ENCODE results near the gene FHL2.

FHL2 gene

DNA sequence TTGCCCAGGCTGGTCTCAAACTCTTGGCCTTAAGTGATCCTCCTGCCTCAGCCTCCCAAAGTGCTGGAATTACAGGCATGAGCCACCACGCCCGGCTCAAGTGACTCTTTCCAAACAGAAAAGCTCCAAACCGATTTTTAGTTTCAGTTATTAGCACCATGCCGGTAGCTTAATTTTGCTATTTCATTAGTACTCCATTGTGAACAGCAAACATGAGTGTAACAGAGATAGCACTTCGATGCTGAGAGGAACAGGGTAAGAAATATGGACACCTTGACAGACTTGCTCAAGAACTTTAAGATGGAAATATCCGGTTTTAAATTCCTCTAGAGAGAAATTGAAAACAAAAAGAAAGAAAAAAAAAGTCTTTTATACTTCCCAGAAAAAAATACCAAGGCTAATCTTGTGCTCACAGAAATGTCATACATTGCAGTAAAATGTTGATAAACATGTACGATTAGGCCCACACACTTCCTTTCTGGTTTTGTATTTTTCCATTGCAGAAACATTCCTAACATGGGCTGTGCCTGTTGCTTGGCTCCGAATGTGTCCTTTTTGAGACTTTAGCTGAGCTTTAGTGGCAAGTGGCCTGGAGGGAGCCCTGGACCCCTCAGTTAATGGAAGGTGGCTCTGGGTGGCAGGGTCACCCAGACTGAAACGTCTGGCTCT lies 18.3 kb downstream of the FHL2 start:
- TF ChIP-seq, protein P1, sequence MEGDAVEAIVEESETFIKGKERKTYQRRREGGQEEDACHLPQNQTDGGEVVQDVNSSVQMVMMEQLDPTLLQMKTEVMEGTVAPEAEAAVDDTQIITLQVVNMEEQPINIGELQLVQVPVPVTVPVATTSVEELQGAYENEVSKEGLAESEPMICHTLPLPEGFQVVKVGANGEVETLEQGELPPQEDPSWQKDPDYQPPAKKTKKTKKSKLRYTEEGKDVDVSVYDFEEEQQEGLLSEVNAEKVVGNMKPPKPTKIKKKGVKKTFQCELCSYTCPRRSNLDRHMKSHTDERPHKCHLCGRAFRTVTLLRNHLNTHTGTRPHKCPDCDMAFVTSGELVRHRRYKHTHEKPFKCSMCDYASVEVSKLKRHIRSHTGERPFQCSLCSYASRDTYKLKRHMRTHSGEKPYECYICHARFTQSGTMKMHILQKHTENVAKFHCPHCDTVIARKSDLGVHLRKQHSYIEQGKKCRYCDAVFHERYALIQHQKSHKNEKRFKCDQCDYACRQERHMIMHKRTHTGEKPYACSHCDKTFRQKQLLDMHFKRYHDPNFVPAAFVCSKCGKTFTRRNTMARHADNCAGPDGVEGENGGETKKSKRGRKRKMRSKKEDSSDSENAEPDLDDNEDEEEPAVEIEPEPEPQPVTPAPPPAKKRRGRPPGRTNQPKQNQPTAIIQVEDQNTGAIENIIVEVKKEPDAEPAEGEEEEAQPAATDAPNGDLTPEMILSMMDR (IDR thresholded peaks at IDR 0.05; ENCODE audit: unreplicated experiment in 3 of 3): no peak
- H3K36me3 Mint-ChIP-seq (ENCODE audit: low read depth): peaks cover 42% of the 10 kb centered on the region
- peaks cover 55% of the 10 kb centered on the region for H3K4me1 Mint-ChIP-seq
- peaks cover 3% of the 10 kb centered on the region for H3K27me3 Mint-ChIP-seq (ENCODE audit: low read depth)
- no peaks in the 10 kb centered on the region for H3K9me3 Mint-ChIP-seq
- peak overlapping the region; percentile 58 to 93 (median 72) for H3K27ac Mint-ChIP-seq
- H3K4me3 Mint-ChIP-seq: no peak overlapping the region

DNA sequence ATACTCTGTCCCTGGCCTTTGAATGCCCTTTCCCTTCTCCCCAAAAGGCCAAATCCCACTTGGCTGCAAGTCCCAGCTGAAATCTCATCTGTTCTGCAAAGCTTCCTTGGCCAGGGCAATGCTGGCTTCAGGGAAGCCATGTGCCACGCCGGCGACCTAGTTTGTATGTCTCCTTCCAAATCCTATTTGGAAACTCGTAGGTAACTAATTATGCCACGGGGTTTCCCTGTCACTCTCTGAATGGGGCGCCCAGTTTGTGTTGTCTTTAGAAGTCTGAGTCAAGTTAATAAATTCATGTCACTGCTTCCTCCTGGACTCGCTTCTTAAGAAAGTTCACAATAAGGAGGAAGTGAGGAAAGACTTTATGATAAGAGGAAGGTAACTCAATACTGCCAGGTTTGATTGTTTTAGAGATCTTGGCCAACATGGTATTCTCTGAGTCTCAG lies 19.1 kb downstream of the FHL2 start:
- H3K4me3 Mint-ChIP-seq: no peak overlapping the region
- TF ChIP-seq, protein P1 (IDR thresholded peaks at IDR 0.05; ENCODE audit: unreplicated experiment in 3 of 3): no peak
- H3K4me1 Mint-ChIP-seq: peaks cover 55% of the 10 kb centered on the region
- peak overlapping the region in 2 of 3 experiments; percentile 0 to 8 for H3K27ac Mint-ChIP-seq
- H3K36me3 Mint-ChIP-seq (ENCODE audit: low read depth): peaks cover 40% of the 10 kb centered on the region
- no peaks in the 10 kb centered on the region for H3K9me3 Mint-ChIP-seq
- H3K27me3 Mint-ChIP-seq (ENCODE audit: low read depth): peaks cover 2% of the 10 kb centered on the region

DNA sequence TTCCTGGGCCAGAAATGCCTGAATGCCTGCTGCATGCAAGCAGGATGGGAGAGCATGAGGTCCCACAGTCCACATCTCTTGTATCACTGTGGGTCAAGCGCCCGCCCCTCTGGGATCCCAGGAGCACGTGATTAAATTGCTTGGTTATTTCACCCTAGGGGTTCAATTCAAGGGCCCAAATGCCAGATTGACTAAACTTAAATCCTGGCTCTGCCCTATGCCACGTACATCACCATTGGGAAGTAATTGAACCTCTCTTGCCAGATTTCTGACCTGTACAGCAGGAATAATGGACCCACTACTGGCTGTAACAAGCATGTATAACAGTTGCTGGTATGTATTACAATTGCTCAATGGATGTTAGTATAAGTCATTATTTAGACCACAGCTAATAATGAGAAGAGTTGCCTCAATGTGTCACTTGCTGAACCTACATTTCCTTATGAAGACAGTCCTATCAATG lies 19.9 kb downstream of the FHL2 start:
- Mint-ChIP-seq H3K36me3 (ENCODE audit: low read depth) (peaks cover 42% of the 10 kb centered on the region), H3K27ac (peak overlapping the region in 1 of 3 experiments; percentile 32), H3K27me3 (ENCODE audit: low read depth) (no peaks in the 10 kb centered on the region), H3K9me3 (no peaks in the 10 kb centered on the region), H3K4me1 (peaks cover 56% of the 10 kb centered on the region), H3K4me3 (no peak overlapping the region)
- TF ChIP-seq, protein P1 (IDR thresholded peaks at IDR 0.05; ENCODE audit: unreplicated experiment in 3 of 3): no peak

DNA sequence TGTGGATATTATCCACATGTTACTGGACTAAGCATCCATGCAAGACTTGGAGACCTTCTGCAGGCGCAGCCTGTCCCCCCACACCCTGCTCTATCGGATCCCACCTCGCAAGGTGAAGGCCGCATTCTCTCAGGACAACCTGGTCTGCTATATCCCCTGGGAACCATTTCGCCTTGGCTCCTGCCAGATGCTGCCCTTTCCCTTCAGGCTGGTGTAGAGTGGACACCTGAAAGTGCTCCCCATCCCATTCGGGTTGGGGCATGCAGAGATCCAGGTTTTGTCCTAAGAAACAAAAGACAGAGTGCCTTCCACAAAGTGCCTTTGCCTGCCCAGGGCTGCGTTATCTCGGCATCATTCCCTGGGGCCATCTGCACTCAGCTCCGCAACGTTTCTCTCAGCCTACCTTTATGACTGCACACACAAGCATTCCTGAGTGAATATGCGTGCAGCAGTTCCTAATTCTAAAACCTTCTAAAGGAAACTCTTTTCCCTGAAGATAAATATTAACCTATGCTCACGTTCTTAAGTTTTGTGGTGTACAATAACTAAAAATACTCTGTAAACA lies 20.5 kb downstream of the FHL2 start:
- Mint-ChIP-seq H3K4me3 (no peak overlapping the region), H3K9me3 (no peaks in the 10 kb centered on the region), H3K27me3 (ENCODE audit: low read depth) (no peaks in the 10 kb centered on the region), H3K27ac (peak overlapping the region in 1 of 3 experiments; percentile 32), H3K36me3 (ENCODE audit: low read depth) (peaks cover 40% of the 10 kb centered on the region), H3K4me1 (peaks cover 56% of the 10 kb centered on the region)
- TF ChIP-seq, protein P1 (IDR thresholded peaks at IDR 0.05; ENCODE audit: unreplicated experiment in 3 of 3): no peak

DNA sequence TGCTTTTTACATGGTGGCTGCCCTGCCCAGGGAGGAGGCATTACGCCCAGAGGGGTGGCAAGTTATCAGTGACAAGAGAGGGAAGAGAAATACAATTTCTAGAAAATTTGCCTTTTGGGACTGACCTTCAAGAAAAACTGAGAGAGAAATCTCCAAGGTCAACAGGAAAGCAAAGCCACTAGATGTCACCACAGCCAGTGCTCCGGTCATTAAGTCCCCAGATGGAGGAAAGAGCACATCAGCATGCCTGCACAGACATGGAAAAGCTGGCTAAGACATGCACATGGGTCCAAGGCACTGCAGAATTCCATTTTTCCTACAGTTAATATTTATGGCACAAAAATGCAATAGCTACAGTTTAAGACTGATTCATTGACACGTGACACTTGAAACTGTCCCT lies 21.0 kb downstream of the FHL2 start:
- Mint-ChIP-seq H3K4me3 (no peak overlapping the region), H3K36me3 (ENCODE audit: low read depth) (peaks cover 41% of the 10 kb centered on the region), H3K27ac (no peak overlapping the region), H3K9me3 (no peaks in the 10 kb centered on the region), H3K4me1 (peaks cover 57% of the 10 kb centered on the region), H3K27me3 (ENCODE audit: low read depth) (no peaks in the 10 kb centered on the region)
- TF ChIP-seq, protein P1 (IDR thresholded peaks at IDR 0.05; ENCODE audit: unreplicated experiment in 3 of 3): no peak
